MM.1S (cell line): ENCODE measurements around the gene CHMP4A.

Experiments
- CTCF ChIP-seq: fragments of 300-600 bp; sonication (generic); IDR thresholded peaks from 2 replicates; pipeline ENCODE4 v1.5.1; 2016; ENCODE audit warnings: antibody characterized with exemption, low read length, mixed read lengths
- EZH2 ChIP-seq: fragments of 300-600 bp; sonication (generic); optimal IDR thresholded peaks from 2 replicates; pipeline ENCODE3; 2017; ENCODE audit warnings: low read depth, mild to moderate bottlenecking, antibody characterized with exemption, low read length, mixed read lengths
- EZH2phosphoT487 ChIP-seq: fragments of 300-600 bp; sonication (generic); IDR thresholded peaks from 2 replicates; pipeline ENCODE4 v1.6.1; 2018; ENCODE audit warnings: antibody characterized with exemption, low read length

- TF ChIP-seq CTCF = no peak
- TF ChIP-seq EZH2 = no peak
- no peak for TF ChIP-seq EZH2phosphoT487
Observed at GRCh38 chr14:24254630-24255392, 41.5 kb upstream of the CHMP4A start.
